ENCODE measurements around the gene PLAGL1.

The PLAGL1 gene

DNA sequence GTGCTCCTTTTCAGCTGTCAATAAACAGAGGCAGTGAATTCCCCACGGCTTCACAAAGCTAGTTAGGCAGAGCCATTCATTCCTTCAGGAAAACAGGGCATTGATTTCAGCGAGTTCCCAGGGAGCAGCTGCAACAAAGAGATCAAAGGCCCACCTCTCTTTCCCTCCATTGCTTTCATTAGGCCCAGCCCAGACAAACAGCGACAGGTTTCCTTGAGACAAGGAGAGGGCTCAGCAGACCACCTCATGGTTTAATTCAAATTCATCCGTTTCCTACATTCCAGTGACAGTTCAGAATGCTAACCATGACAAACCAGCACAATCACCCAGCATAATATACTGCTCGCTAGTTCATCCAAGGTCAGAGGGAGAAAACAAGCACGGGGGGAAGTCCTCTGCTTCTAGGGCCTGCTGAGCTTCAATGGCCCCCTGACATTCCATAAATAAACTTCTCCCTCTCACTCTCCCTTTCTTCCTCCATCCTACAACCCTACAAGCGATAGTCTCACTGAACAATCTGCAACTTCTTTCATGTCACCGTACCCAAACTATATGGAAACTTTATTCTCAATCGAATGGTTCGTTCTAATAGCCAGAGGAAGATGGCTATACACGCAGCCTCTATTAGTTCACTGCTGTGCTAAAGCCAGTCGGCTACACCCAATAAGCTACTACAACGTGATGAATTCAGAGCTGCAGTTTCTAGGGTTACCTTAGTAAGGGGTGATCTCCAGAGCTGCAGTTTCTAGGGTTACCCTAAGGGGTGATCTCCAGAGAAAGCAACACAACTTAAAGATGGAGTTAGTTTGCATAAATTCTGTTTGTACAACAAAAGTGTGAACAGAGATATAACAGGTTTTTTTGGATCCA lies 34.7 kb downstream of the PLAGL1 start:
- no peak overlapping the region for H3K4me3 ChIP-seq (replicated peaks; ENCODE audit: low read depth, low read length)
- DNase-seq (ENCODE audit: low read depth) = no peak
- TF ChIP-seq, protein P1, sequence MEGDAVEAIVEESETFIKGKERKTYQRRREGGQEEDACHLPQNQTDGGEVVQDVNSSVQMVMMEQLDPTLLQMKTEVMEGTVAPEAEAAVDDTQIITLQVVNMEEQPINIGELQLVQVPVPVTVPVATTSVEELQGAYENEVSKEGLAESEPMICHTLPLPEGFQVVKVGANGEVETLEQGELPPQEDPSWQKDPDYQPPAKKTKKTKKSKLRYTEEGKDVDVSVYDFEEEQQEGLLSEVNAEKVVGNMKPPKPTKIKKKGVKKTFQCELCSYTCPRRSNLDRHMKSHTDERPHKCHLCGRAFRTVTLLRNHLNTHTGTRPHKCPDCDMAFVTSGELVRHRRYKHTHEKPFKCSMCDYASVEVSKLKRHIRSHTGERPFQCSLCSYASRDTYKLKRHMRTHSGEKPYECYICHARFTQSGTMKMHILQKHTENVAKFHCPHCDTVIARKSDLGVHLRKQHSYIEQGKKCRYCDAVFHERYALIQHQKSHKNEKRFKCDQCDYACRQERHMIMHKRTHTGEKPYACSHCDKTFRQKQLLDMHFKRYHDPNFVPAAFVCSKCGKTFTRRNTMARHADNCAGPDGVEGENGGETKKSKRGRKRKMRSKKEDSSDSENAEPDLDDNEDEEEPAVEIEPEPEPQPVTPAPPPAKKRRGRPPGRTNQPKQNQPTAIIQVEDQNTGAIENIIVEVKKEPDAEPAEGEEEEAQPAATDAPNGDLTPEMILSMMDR (IDR thresholded peaks at IDR 0.05; ENCODE audit: low read length, missing control alignments) = no peak

DNA sequence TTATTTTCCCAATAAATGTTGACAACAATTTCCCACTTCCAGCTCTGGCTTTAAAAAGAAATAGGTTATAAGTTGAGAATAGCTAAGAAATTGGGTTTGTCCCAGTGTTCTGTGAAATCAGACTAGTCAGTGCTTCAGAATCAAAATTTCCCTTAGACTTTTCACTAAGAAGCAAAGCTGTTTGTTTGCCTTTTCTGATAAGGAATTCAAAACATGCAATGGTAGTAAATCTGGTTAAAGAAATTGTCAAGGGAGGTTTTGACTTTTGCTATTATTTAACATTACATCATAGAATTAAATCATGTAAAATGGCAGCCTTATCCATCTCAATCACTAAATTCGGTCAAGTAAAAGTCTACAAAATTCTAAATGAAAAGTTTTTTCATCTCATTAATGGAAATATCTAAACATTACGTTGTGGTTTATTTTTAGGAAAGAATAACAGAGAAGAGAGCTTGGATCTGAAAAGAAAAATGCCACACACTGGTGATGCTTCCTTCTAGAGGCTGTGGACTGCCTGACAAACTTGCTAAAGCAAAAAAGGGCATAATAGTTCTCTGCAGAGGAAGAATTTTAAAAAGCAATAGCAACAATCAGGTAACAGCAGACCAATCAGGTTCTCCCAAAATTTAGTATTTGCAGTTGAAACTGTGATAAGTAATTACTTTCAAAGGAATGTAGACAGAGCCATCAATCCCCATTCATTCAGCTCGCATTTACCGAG lies 36.4 kb downstream of the PLAGL1 start:
- TF ChIP-seq, protein P1 (IDR thresholded peaks at IDR 0.05; ENCODE audit: low read length, missing control alignments) = no peak
- no peak for DNase-seq (ENCODE audit: low read depth)
- no peak overlapping the region for H3K4me3 ChIP-seq (replicated peaks; ENCODE audit: low read depth, low read length)

DNA sequence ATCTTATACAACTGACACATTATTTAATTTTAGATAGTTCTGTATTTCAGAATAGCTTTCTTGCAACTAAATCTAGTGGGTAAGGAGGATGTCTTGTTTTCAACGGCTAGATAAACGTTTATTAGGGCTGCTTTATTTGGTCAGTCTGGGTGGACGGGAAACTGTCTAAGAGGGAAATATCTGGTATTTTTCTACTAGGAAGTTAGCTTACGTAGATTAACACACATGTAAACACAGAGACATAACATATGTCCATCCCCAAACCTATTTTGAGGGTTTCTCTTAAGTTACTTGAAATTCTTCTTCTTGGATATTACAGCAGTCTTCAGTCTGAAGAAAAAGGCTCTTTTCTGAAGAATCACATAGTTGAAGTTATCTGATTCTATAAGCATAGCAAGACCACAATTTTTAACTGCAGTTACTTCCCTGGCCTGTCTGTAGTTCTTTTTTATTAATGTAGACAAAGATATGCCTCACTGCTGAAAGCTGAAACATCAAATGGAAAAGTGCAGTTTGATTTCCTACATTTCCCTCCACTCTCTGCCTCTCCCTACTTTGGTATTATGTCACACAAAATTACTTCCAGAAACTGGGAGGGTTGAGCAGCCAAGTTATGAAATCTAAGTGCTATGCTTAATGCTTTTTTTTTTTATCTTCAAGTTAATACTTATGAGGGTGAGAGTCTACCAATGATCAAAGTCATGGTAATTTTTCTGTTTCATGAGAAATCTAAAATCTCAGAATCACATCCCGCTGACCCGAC lies 37.4 kb downstream of the PLAGL1 start:
- H3K4me3 ChIP-seq (replicated peaks; ENCODE audit: low read depth, low read length) = no peak overlapping the region
- TF ChIP-seq, protein P1 (IDR thresholded peaks at IDR 0.05; ENCODE audit: low read length, missing control alignments) = no peak
- peak; percentile 29 for DNase-seq (ENCODE audit: low read depth)

DNA sequence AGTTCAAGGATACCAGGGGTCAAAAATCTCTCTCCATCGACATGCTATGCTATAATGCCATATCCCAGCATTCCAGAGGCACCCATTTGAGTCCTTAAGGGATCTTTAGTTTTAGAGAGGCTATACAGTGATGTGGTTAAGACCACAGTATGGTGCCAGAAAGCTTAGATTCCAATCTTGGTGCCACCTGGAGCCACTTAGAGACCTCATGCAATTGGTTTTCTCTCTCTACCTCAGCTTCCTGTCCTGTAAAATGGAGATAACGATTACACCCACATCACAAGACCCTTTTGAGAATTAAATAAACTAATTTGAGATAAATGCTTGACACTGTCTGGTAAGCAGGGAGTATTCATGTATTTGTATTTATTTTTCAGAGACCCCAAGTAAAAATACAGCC lies 39.0 kb downstream of the PLAGL1 start:
- TF ChIP-seq, protein P1 (IDR thresholded peaks at IDR 0.05; ENCODE audit: low read length, missing control alignments) = no peak
- no peak for DNase-seq (ENCODE audit: low read depth)
- H3K4me3 ChIP-seq (replicated peaks; ENCODE audit: low read depth, low read length) = no peak overlapping the region

DNA sequence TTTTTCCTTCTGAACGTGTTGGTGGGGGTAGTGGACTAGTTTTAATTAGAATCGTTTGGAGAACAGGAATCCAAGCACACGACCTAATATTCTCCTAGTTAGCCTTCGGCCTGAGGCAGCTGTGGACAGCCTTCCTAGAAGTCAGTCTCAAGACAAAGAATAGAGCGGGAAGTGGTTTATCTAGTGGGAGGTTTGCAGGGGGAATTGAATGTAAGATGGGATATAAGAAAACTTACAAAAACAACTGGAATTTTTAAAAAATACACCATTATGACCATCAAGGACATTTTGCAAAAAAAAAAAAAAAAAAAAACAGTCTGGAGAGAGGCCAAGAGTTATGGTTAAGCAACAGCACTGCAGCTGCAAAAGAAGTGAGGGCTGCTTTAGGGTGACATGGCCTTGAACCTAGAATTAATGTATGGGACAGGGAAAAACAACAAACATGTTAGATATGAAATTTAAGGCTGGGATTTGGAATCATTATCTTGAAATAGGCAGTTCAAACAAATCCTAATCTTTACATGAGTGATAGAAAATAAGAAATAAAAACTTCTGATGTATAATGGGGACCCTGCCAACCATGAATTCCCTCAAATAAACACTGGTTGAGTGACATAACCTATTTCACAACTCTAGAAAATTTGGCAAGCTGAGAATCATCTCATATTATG lies 40.2 kb downstream of the PLAGL1 start:
- TF ChIP-seq, protein P1 (IDR thresholded peaks at IDR 0.05; ENCODE audit: low read length, missing control alignments) = no peak
- no peak overlapping the region for H3K4me3 ChIP-seq (replicated peaks; ENCODE audit: low read depth, low read length)
- DNase-seq (ENCODE audit: low read depth) = peak; percentile 80

GRCh38 chr6:143966312-143966711 lies 41.7 kb downstream of the PLAGL1 start:
- no peak for DNase-seq (ENCODE audit: low read depth)
- TF ChIP-seq, protein P1 (IDR thresholded peaks at IDR 0.05; ENCODE audit: low read length, missing control alignments) = no peak
- H3K4me3 ChIP-seq (replicated peaks; ENCODE audit: low read depth, low read length) = no peak overlapping the region

All from fibroblast of pulmonary artery (primary cell).